ENCODE measurements around the gene RARRES2. TPM values are rescaled to one million over a fixed set of nuclear protein-coding genes. Genes with fewer than 3 reads are reported as not detected.

RARRES2 gene
- total and polyA plus RNA-seq, 2 of the 13 experiments (the other 11 are each of a cell fraction or from before 2014, with no cell fraction given) = 134 to 172 TPM

DNA sequence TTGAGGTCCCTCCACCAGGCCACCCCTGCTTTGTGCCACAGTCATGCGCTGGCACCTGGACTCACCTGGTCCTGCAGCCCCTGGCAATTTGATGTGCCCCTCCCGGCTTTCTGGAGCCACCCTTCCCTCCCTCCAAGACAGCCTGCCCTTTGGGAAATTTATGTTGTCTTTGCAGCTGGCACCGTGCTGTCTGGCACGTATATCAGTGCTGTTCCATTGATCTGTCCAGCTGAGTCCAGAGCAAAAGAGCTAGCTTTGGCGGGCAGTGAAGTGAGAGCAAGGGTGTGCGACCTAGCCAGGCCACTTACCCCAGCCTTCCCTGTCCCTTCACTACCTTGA, 5.7 kb downstream of the RARRES2 start:
- 85% methylated on average over 4 of the region's 6 CpGs for WGBS (ENCODE audit: low lambda C conversion rate)
- H3K4me2 ChIP-seq (ENCODE audit: low read depth, low read length) = no peak overlapping the region
- peaks cover 18% of the 10 kb centered on the region for H3K4me1 ChIP-seq (ENCODE audit: insufficient read depth, low read length)
- H3K9ac ChIP-seq (ENCODE audit: insufficient read depth, low read depth, low read length) = no peak overlapping the region
- intact Hi-C loops (cut with micrococcal nuclease; ENCODE audit: unreplicated experiment) (no loop called here), in situ Hi-C loops (cut with HindIII; ENCODE audit: extremely low pct_ligation_motif_present, low pct_unique_long_range_greater_than_20kb) (no loop called here)
- no peak overlapping the region for H2AFZ ChIP-seq (ENCODE audit: low read length)
- ChIA-PET CTCF (ENCODE audit: low intra/inter-chr PET ratio, low total read pairs) (no interaction called here), POLR2A (interaction anchor here (1.5 to 2.4 kb wide), 3 partner anchors 11 to 53 kb away, joined by 4 to 9 read pairs (median 5); partner anchors contain the start of genes ACTR3C and LRRC61)
- H3K4me3 ChIP-seq (replicated peaks in 1 of 3; ENCODE audit: insufficient read depth in 1 of 3, low read depth in 2 of 3, low read length in 3 of 3) = no peak overlapping the region
- no peaks in the 10 kb centered on the region for H3K79me2 ChIP-seq (ENCODE audit: insufficient read depth, low read length)
- no peaks in the 10 kb centered on the region for H3K9me3 ChIP-seq (ENCODE audit: low read length)
- DNase-seq (ENCODE audit: low spot score) (no peak), ATAC-seq (no peak), FAIRE-seq (no peak)
- no peak overlapping the region for H3K27ac ChIP-seq (ENCODE audit: extremely low read length, insufficient read depth, low read length)
- peaks cover 8 to 22% of the 10 kb centered on the region in 2 experiments; a peak in 4 of 5 replicates for H3K36me3 ChIP-seq (replicated peaks in 1 of 2; ENCODE audit: control insufficient read depth in 1 of 2, insufficient read depth in 2 of 2, low read length in 2 of 2)
- no TSS peak for BruUV-seq (replicated peaks)
- no peaks in the 10 kb centered on the region for H3K27me3 ChIP-seq (ENCODE audit: control insufficient read depth in 1 of 2, insufficient read depth in 2 of 2, low read length in 2 of 2)
- peaks cover 2% of the 10 kb centered on the region; the same call in 1 of the 2 replicates for H4K20me1 ChIP-seq (ENCODE audit: insufficient read depth, low read length)
- TF ChIP-seq, protein P1, sequence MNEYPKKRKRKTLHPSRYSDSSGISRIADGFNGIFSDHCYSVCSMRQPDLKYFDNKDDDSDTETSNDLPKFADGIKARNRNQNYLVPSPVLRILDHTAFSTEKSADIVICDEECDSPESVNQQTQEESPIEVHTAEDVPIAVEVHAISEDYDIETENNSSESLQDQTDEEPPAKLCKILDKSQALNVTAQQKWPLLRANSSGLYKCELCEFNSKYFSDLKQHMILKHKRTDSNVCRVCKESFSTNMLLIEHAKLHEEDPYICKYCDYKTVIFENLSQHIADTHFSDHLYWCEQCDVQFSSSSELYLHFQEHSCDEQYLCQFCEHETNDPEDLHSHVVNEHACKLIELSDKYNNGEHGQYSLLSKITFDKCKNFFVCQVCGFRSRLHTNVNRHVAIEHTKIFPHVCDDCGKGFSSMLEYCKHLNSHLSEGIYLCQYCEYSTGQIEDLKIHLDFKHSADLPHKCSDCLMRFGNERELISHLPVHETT (CRISPR knock-in tag; conservative IDR thresholded peaks at IDR 0.05) = no peak
- TF ChIP-seq, protein P2, sequence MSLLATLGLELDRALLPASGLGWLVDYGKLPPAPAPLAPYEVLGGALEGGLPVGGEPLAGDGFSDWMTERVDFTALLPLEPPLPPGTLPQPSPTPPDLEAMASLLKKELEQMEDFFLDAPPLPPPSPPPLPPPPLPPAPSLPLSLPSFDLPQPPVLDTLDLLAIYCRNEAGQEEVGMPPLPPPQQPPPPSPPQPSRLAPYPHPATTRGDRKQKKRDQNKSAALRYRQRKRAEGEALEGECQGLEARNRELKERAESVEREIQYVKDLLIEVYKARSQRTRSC (CRISPR knock-in tag; IDR thresholded peaks at IDR 0.05; ENCODE audit: low read depth) = no peak
- no peak for TF ChIP-seq SP5 (CRISPR knock-in tag; IDR thresholded peaks at IDR 0.05; ENCODE audit: borderline replicate concordance, low read depth)
- TF ChIP-seq CHCHD3 (CRISPR knock-in tag; IDR thresholded peaks at IDR 0.05) = no peak
- TF ChIP-seq SAP130 (CRISPR knock-in tag; IDR thresholded peaks at IDR 0.05; ENCODE audit: low read depth) = no peak
- TF ChIP-seq HOXA3 (CRISPR knock-in tag; IDR thresholded peaks at IDR 0.05) = no peak
- TF ChIP-seq, protein P3, sequence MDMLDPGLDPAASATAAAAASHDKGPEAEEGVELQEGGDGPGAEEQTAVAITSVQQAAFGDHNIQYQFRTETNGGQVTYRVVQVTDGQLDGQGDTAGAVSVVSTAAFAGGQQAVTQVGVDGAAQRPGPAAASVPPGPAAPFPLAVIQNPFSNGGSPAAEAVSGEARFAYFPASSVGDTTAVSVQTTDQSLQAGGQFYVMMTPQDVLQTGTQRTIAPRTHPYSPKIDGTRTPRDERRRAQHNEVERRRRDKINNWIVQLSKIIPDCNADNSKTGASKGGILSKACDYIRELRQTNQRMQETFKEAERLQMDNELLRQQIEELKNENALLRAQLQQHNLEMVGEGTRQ (IDR thresholded peaks at IDR 0.05; ENCODE audit: low read depth, low read length) = no peak
- TF ChIP-seq, protein P3 (CRISPR knock-in tag; IDR thresholded peaks at IDR 0.05; ENCODE audit: borderline replicate concordance) = no peak
- no peak for TF ChIP-seq ZNF451 (CRISPR knock-in tag; IDR thresholded peaks at IDR 0.05)
- no peak for TF ChIP-seq ATF1 (CRISPR knock-in tag; IDR thresholded peaks at IDR 0.05)
- no peak for TF ChIP-seq TCF7L2 (IDR thresholded peaks at IDR 0.05; ENCODE audit: low read depth, low read length)
- TF ChIP-seq ZNF256 (CRISPR knock-in tag; conservative IDR thresholded peaks at IDR 0.05) = no peak
- TF ChIP-seq, protein P4, sequence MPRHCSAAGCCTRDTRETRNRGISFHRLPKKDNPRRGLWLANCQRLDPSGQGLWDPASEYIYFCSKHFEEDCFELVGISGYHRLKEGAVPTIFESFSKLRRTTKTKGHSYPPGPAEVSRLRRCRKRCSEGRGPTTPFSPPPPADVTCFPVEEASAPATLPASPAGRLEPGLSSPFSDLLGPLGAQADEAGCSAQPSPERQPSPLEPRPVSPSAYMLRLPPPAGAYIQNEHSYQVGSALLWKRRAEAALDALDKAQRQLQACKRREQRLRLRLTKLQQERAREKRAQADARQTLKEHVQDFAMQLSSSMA (CRISPR knock-in tag; IDR thresholded peaks at IDR 0.05) = no peak
- TF ChIP-seq, protein P5, sequence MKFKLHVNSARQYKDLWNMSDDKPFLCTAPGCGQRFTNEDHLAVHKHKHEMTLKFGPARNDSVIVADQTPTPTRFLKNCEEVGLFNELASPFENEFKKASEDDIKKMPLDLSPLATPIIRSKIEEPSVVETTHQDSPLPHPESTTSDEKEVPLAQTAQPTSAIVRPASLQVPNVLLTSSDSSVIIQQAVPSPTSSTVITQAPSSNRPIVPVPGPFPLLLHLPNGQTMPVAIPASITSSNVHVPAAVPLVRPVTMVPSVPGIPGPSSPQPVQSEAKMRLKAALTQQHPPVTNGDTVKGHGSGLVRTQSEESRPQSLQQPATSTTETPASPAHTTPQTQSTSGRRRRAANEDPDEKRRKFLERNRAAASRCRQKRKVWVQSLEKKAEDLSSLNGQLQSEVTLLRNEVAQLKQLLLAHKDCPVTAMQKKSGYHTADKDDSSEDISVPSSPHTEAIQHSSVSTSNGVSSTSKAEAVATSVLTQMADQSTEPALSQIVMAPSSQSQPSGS (CRISPR knock-in tag; IDR thresholded peaks at IDR 0.05) = no peak
- TF ChIP-seq MXI1 (IDR thresholded peaks at IDR 0.05; ENCODE audit: borderline replicate concordance, low read depth, low read length) = no peak
- TF ChIP-seq, protein P6, sequence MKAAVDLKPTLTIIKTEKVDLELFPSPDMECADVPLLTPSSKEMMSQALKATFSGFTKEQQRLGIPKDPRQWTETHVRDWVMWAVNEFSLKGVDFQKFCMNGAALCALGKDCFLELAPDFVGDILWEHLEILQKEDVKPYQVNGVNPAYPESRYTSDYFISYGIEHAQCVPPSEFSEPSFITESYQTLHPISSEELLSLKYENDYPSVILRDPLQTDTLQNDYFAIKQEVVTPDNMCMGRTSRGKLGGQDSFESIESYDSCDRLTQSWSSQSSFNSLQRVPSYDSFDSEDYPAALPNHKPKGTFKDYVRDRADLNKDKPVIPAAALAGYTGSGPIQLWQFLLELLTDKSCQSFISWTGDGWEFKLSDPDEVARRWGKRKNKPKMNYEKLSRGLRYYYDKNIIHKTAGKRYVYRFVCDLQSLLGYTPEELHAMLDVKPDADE (CRISPR knock-in tag; IDR thresholded peaks at IDR 0.05) = no peak
- no peak for TF ChIP-seq HES4 (CRISPR knock-in tag; IDR thresholded peaks at IDR 0.05; ENCODE audit: borderline replicate concordance)
- no peak for TF ChIP-seq ZFAT (CRISPR knock-in tag; conservative IDR thresholded peaks at IDR 0.05)
- TF ChIP-seq, protein P7, sequence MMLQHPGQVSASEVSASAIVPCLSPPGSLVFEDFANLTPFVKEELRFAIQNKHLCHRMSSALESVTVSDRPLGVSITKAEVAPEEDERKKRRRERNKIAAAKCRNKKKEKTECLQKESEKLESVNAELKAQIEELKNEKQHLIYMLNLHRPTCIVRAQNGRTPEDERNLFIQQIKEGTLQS (CRISPR knock-in tag; IDR thresholded peaks at IDR 0.05) = no peak

All from HepG2 (cell line).